Activated CD4-positive, alpha-beta T cell treated with anti-CD3 and anti-CD28 coated beads, Interleukin-2, amount 50 U/mL, for 48 hours (primary cell): ENCODE data around the gene MSANTD1.

ENCODE experiments used
- DNase-seq, 2 experiments: peaks; one replicate each; pipeline ENCODE4 v3.0.0-alpha.2; 2020

MSANTD1 gene

GRCh38 chr4:3267576-3268394 is 18.8 kb downstream of the MSANTD1 start:
- no peak for DNase-seq

- no peak for DNase-seq
Measured at GRCh38 chr4:3268395-3269104, 19.6 kb downstream of the MSANTD1 start.

- DNase-seq, result no peak
Measured at GRCh38 chr4:3269105-3269927, 20.4 kb downstream of the MSANTD1 start.

- no peak for DNase-seq
Measured at GRCh38 chr4:3269991-3270611, 21.1 kb downstream of the MSANTD1 start.

- no peak for DNase-seq
Measured at GRCh38 chr4:3271131-3271530, 22.2 kb downstream of the MSANTD1 start.

GRCh38 chr4:3276986-3277385 is 28.0 kb downstream of the MSANTD1 start:
- DNase-seq, result no peak

- DNase-seq, result no peak
Measured at GRCh38 chr4:3280466-3280865, 31.5 kb downstream of the MSANTD1 start.

- DNase-seq, result no peak
Measured at GRCh38 chr4:3283483-3283882, 34.5 kb downstream of the MSANTD1 start.

GRCh38 chr4:3283916-3284315 is 35.0 kb downstream of the MSANTD1 start:
- DNase-seq, result no peak

- no peak for DNase-seq
Measured at GRCh38 chr4:3284734-3285557, 36.0 kb downstream of the MSANTD1 start.

- no peak for DNase-seq
Measured at GRCh38 chr4:3285558-3286334, 36.8 kb downstream of the MSANTD1 start.

- no peak for DNase-seq
Measured at GRCh38 chr4:3286335-3287175, 37.6 kb downstream of the MSANTD1 start.

- no peak for DNase-seq
Measured at GRCh38 chr4:3287271-3287971, 38.5 kb downstream of the MSANTD1 start.

- DNase-seq, result no peak
Measured at GRCh38 chr4:3287972-3288570, 39.1 kb downstream of the MSANTD1 start.

GRCh38 chr4:3288571-3289094 is 39.7 kb downstream of the MSANTD1 start:
- DNase-seq, result no peak

- no peak for DNase-seq
Measured at GRCh38 chr4:3290476-3290875, 41.5 kb downstream of the MSANTD1 start.

- no peak for DNase-seq
Measured at GRCh38 chr4:3290889-3291321, 41.9 kb downstream of the MSANTD1 start.

- no peak for DNase-seq
Measured at GRCh38 chr4:3291411-3291968, 42.5 kb downstream of the MSANTD1 start.
